HL-60 (cell line): ENCODE measurements around the gene MARCO.

Experiments
- DNase-seq, 2 experiments: peaks; one replicate each; pipeline ENCODE4 v3.0.0-alpha.2; 2010 to 2020; ENCODE audit warnings: low read depth in 1 of 2, low spot score in 1 of 2
- H3K27ac ChIP-seq: fragments of 250-450 bp; sonication (Bioruptor Pico); replicated peaks from 2 replicates; pipeline ENCODE4 v1.5.1; 2020; ENCODE audit warnings: mild to moderate bottlenecking, moderate library complexity
- H3K27me3 ChIP-seq: fragments of 250-450 bp; sonication (Bioruptor Pico); 2 replicates; pipeline ENCODE4 v1.5.1; 2021; ENCODE audit warnings: mild to moderate bottlenecking, moderate library complexity; ENCODE audit not compliant: insufficient read depth, poor library complexity, severe bottlenecking
- H3K4me3 ChIP-seq: replicated peaks from 2 replicates; pipeline ENCODE4 v1.5.1; 2011; ENCODE audit warnings: mild to moderate bottlenecking, control low read depth, low read length; ENCODE audit not compliant: insufficient read depth
- GABPA ChIP-seq: IDR thresholded peaks from 2 replicates; pipeline ENCODE4 v1.6.1; 2012; ENCODE audit warnings: low read depth
- POLR2AphosphoS5 ChIP-seq: IDR thresholded peaks from 2 replicates; pipeline ENCODE4 v1.6.1; 2012; ENCODE audit warnings: low read depth
- REST ChIP-seq: IDR thresholded peaks from 2 replicates; pipeline ENCODE4 v1.6.1; 2012; ENCODE audit warnings: low read depth; ENCODE audit not compliant: insufficient replicate concordance
- SPI1 ChIP-seq: IDR thresholded peaks from 2 replicates; pipeline ENCODE4 v1.6.1; 2012; ENCODE audit warnings: low read depth, mild to moderate bottlenecking, borderline replicate concordance
- TF ChIP-seq, protein P1 (sequence below): IDR thresholded peaks from one replicate; pipeline ENCODE4 v1.5.1; 2011; ENCODE audit warnings: low read length, control low read depth, inconsistent platforms; ENCODE audit not compliant: insufficient read depth

MARCO gene

GRCh38 chr2:118907759-118908158 lies 34.2 kb upstream of the MARCO start:
- no peaks in the 10 kb centered on the region for H3K27me3 ChIP-seq
- no peak overlapping the region for H3K27ac ChIP-seq
- DNase-seq: no peak
- TF ChIP-seq GABPA: no peak
- no peak for TF ChIP-seq POLR2AphosphoS5
- TF ChIP-seq, protein P1, sequence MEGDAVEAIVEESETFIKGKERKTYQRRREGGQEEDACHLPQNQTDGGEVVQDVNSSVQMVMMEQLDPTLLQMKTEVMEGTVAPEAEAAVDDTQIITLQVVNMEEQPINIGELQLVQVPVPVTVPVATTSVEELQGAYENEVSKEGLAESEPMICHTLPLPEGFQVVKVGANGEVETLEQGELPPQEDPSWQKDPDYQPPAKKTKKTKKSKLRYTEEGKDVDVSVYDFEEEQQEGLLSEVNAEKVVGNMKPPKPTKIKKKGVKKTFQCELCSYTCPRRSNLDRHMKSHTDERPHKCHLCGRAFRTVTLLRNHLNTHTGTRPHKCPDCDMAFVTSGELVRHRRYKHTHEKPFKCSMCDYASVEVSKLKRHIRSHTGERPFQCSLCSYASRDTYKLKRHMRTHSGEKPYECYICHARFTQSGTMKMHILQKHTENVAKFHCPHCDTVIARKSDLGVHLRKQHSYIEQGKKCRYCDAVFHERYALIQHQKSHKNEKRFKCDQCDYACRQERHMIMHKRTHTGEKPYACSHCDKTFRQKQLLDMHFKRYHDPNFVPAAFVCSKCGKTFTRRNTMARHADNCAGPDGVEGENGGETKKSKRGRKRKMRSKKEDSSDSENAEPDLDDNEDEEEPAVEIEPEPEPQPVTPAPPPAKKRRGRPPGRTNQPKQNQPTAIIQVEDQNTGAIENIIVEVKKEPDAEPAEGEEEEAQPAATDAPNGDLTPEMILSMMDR: no peak
- TF ChIP-seq REST: no peak
- no peak for TF ChIP-seq SPI1
- H3K4me3 ChIP-seq: no peak overlapping the region

- Histone ChIP-seq H3K27ac (no peak overlapping the region), H3K4me3 (no peak overlapping the region), H3K27me3 (no peaks in the 10 kb centered on the region)
- DNase-seq: no peak
- TF ChIP-seq GABPA (no peak), REST (no peak), POLR2AphosphoS5 (no peak)
Measured at GRCh38 chr2:118909191-118909590, 32.8 kb upstream of the MARCO start.

DNA sequence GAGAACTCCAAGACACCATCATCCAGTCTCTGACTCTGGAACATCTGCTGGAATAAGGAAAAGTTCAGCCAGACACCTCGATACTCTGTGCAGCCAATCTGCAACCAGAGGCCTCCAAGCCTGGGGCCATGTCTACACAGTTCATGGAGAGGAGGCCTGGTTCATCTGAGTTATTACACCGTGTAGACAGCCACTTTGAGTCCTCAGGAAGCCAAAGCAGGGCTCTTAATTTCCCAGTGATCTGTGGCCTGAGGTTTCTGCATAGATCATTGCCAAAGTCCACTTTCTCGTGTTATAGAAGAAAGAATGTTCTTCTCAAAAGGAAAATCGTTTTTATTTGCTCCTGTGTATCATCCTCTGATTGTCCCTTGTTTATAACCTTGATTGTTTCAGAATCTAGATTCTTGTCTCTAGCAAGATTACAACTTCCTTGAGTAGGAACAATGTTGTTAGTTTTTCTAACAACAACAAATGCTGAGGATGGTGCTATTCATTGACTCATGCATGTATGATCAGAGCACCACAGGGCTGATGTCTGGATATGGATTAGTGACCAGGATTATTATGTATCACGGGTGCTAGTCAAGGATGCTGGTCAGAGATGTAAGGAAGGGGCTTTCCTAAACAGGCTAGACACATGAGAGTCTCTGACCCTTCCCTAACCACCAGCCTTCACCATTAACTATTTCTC lies 30.7 kb upstream of the MARCO start:
- H3K27ac ChIP-seq: no peak overlapping the region
- no peak for DNase-seq
- H3K4me3 ChIP-seq: no peak overlapping the region
- no peaks in the 10 kb centered on the region for H3K27me3 ChIP-seq
- TF ChIP-seq SPI1 (no peak), REST (no peak), GABPA (no peak), POLR2AphosphoS5 (no peak)
- TF ChIP-seq, protein P1: no peak
